Thyroid gland (tissue), 4 donors: ENCODE data around the gene PADI2.

ENCODE experiments used
- POLR2A ChIP-seq, 2 donors: fragments of 450-650 bp; IDR thresholded peaks; one replicate each; pipeline ENCODE4 v1.6.1; 2017; ENCODE audit warnings: antibody characterized with exemption in 2 of 2, mild to moderate bottlenecking in 2 of 2, moderate library complexity in 1 of 2
- TF ChIP-seq, protein P1 (sequence below), 6 experiments: fragments of 200-600 bp in 3 of 6; fragments of 450-650 bp in 3 of 6; sonication (generic) in 3 of 6; IDR thresholded peaks; one replicate each; pipeline ENCODE4 v1.5.1; 2016 to 2019; ENCODE audit warnings: antibody characterized with exemption in 6 of 6, mild to moderate bottlenecking in 2 of 6, inconsistent platforms in 1 of 6, moderate library complexity in 1 of 6

DNA sequence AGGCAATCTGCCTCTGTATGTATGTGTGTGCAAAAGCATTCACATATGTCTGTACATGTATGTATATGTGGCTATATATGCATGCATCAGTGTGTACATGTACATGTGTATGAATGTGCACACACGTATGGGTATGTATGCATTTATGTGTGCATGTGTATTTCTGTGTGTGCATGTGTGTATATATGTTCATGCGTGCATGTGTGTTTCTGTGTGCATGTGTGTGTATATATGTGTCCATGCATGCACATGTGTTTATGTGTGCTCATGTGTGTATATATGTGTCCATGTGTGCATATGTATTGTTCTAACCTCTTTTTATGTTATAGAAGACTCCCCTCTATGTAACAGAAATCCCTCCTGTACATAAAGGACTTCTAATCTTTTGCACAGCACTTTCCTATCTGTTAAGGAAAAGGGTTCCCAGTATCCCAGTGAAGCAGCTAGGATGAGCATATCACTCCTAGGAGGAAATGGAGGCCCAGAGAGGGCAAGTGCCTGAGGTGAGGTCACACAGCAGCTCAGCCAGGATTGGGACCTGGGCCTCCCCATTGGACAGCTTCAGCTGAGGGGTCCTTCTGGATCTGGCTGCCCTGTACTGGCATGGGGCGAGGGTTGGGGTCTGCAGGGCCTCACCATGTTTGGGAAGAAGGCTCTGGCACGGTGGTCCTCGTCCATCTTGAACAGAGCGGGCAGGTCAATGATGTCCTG is 49.6 kb downstream of the PADI2 start:
- TF ChIP-seq, protein P1, sequence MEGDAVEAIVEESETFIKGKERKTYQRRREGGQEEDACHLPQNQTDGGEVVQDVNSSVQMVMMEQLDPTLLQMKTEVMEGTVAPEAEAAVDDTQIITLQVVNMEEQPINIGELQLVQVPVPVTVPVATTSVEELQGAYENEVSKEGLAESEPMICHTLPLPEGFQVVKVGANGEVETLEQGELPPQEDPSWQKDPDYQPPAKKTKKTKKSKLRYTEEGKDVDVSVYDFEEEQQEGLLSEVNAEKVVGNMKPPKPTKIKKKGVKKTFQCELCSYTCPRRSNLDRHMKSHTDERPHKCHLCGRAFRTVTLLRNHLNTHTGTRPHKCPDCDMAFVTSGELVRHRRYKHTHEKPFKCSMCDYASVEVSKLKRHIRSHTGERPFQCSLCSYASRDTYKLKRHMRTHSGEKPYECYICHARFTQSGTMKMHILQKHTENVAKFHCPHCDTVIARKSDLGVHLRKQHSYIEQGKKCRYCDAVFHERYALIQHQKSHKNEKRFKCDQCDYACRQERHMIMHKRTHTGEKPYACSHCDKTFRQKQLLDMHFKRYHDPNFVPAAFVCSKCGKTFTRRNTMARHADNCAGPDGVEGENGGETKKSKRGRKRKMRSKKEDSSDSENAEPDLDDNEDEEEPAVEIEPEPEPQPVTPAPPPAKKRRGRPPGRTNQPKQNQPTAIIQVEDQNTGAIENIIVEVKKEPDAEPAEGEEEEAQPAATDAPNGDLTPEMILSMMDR (IDR thresholded peaks at IDR 0.05) = no peak
- no peak for TF ChIP-seq POLR2A (IDR thresholded peaks at IDR 0.05)
